ENCODE data around the gene NDOR1.

The NDOR1 gene

GRCh38 chr9:137205126-137206069, at the start of gene NDOR1, which contains the start of gene TMEM203:
NDOR1 (plus strand) TSS chr9:137205700; CDS start chr9:137205778, 78 bp downstream.
TMEM203 (minus strand) TSS chr9:137205648; CDS start chr9:137205414, 234 bp downstream.
- H3K9ac ChIP-seq: peak within 1 kb of the TSS; percentile 76
- H3K4me1 ChIP-seq: no peaks in the 10 kb centered on the region

GRCh38 chr9:137156567-137157375, 48.7 kb upstream of the NDOR1 start:
- Histone ChIP-seq H3K4me2 (ENCODE audit: low read length) (no peak overlapping the region), H3K27ac (no peak overlapping the region), H3K27me3 (ENCODE audit: control insufficient read depth, insufficient read depth, low read length) (no peaks in the 10 kb centered on the region), H3K9ac (no peak overlapping the region), H3K9me3 (ENCODE audit: control insufficient read depth, low read length) (no peaks in the 10 kb centered on the region), H3K79me2 (no peaks in the 10 kb centered on the region), H3K36me3 (ENCODE audit: control insufficient read depth, insufficient read depth, low read length) (no peaks in the 10 kb centered on the region), H3K4me3 (ENCODE audit: low read depth, low read length) (no peak overlapping the region), H2AFZ (no peak overlapping the region), H3K4me1 (no peaks in the 10 kb centered on the region)
- no peak for TF ChIP-seq CTCF (IDR thresholded peaks at IDR 0.05)

More at GRCh38 chr9:137205126-137206069, at the start of gene NDOR1, which contains the start of gene TMEM203:
- Histone ChIP-seq H3K27me3 (ENCODE audit: control insufficient read depth, insufficient read depth, low read length) (no peaks in the 10 kb centered on the region), H3K4me3 (ENCODE audit: low read depth, low read length) (peak within 1 kb of the TSS; percentile 74), H3K4me2 (ENCODE audit: low read length) (peak within 1 kb of the TSS; percentile 67), H3K9me3 (ENCODE audit: control insufficient read depth, low read length) (no peaks in the 10 kb centered on the region), H3K27ac (peak within 1 kb of the TSS; percentile 44), H2AFZ (peak within 1 kb of the TSS; percentile 94), H3K79me2 (peaks cover 17% of the 10 kb centered on the region), H3K36me3 (ENCODE audit: control insufficient read depth, insufficient read depth, low read length) (no peaks in the 10 kb centered on the region)
- no peak for TF ChIP-seq CTCF (IDR thresholded peaks at IDR 0.05)

- Histone ChIP-seq H3K9ac (no peak overlapping the region), H2AFZ (no peak overlapping the region), H3K27me3 (ENCODE audit: control insufficient read depth, insufficient read depth, low read length) (no peaks in the 10 kb centered on the region), H3K4me2 (ENCODE audit: low read length) (no peak overlapping the region), H3K4me3 (ENCODE audit: low read depth, low read length) (no peak overlapping the region), H3K36me3 (ENCODE audit: control insufficient read depth, insufficient read depth, low read length) (no peaks in the 10 kb centered on the region), H3K9me3 (ENCODE audit: control insufficient read depth, low read length) (no peaks in the 10 kb centered on the region), H3K79me2 (no peaks in the 10 kb centered on the region), H3K27ac (no peak overlapping the region), H3K4me1 (no peaks in the 10 kb centered on the region)
- TF ChIP-seq CTCF (IDR thresholded peaks at IDR 0.05): no peak
Measured at GRCh38 chr9:137157618-137158415, 47.7 kb upstream of the NDOR1 start.

- H3K4me2 ChIP-seq (ENCODE audit: low read length): no peak overlapping the region
- no peak overlapping the region for H3K4me3 ChIP-seq (ENCODE audit: low read depth, low read length)
- H2AFZ ChIP-seq: no peak overlapping the region
- H3K27me3 ChIP-seq (ENCODE audit: control insufficient read depth, insufficient read depth, low read length): no peaks in the 10 kb centered on the region
- no peaks in the 10 kb centered on the region for H3K79me2 ChIP-seq
- H3K9ac ChIP-seq: no peak overlapping the region
- no peaks in the 10 kb centered on the region for H3K4me1 ChIP-seq
- no peak overlapping the region for H3K27ac ChIP-seq
- TF ChIP-seq CTCF (IDR thresholded peaks at IDR 0.05): no peak
- no peaks in the 10 kb centered on the region for H3K36me3 ChIP-seq (ENCODE audit: control insufficient read depth, insufficient read depth, low read length)
- no peaks in the 10 kb centered on the region for H3K9me3 ChIP-seq (ENCODE audit: control insufficient read depth, low read length)
Measured at GRCh38 chr9:137158625-137159024, 46.9 kb upstream of the NDOR1 start.
